CD4-positive, alpha-beta T cell treated with Interleukin-15 for 4 hours (primary cell): ENCODE data around the gene ITSN1.

Experiments used
- DNase-seq: peaks from one replicate; pipeline ENCODE4 v3.0.0-alpha.2; 2020; ENCODE audit warnings: low spot score

ITSN1 gene

DNA sequence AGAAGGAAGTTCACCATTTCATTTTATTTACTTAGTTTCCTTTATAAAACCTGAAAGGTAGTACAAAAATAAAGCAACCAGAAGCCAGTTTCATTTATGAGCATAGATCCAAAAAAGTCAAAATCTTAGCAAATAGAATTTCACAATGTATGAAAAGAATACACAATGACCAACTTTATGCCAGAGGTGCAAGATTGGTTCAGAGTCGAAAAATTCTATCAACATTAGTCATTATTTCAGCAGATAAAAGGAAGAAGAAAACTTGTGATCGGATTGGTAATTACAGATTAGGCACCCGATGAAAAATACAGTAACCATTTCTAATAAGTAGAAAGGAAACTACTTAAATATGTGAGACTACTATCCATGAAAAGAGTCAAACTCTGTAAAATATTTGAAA lies 89.1 kb downstream of the ITSN1 start:
- DNase-seq: no peak

DNA sequence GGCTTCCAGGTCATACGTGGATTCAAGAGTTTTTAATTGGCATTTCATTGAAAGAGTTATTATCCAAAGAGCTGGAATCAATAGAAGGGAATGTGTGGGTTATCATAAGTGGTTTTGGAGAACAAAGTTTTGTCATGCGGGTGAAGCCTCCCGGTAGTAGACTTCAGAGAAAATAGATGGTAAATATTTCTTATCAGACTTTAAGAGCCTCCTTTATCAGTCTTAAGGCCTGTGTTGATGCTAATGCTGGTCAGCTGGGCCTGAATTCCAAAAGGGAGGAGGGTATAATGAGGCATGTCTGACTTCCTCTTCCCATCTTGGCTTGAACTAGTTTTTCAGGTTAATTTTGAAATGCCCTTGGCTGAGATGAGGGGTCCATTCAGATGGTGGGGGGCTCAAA lies 89.7 kb downstream of the ITSN1 start:
- DNase-seq: no peak

DNA sequence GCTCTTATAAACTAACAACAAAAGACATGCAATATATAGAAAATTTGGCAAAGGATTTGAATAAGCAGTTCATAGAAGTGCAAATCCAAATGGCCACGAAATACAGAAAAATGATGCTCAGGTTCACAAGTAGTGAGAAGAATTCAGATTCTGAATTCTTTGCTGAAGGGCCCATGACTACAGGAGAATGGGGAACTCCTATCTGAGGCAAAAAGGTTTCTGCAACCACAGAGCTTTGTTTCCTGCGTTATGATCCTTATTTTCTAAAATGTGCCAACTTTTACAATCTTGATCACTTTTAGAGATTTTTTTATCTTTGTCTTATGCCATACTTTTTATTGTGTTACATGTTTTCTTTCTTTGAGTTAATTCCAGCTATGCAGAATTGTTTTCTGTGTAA lies 91.3 kb downstream of the ITSN1 start:
- DNase-seq: no peak

DNA sequence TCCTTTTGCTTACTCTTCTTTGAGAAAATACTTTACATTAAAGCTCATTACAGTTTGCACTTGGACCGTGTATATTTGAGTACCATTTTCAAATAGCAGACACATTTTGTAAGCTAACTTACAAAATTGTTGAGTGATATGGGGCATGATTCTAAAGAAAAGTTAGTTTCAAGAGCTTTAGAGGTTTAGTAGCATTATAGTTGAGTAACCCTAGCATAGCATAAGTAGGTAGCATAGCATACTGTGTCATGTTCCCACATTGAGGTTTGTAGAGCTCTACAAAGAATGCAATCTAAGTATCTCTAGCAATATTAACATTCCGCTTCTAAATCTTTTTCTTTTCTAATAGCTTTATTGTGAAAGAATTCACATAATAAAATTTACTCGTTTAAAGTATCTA lies 92.0 kb downstream of the ITSN1 start:
- DNase-seq: no peak

DNA sequence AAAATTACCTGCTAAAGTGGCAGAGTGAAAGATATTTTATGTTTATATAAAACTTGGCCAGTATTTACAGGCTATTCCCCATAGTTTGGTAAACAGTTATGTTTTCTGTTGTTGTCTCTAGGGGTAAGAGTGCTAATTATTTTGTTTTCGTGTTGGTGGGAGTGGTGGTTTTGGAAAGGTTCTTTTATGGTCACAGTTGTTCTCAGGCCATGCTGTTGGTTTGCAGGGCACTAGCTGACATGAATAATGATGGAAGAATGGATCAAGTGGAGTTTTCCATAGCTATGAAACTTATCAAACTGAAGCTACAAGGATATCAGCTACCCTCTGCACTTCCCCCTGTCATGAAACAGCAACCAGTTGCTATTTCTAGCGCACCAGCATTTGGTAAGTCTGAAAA lies 92.5 kb downstream of the ITSN1 start:
- DNase-seq: no peak

DNA sequence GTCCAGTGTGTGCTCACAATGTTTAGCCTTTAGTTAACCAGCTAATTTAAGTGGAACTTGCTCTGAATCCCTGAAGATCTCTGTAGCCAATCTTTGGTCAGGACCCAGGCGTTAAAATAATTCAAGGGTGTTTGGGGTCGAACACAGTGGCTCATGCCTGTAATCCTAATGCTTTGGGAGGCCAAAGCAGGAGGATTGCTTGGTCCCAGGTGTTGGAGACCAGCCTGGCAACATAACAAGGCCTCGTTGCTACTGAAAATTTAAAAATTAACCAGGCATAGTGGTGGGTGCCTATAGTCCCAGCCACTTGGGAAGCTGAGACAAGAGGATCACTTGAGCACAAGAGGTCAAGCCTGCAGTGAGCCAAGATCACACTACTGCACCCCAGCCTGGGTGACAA lies 94.3 kb downstream of the ITSN1 start:
- no peak for DNase-seq

DNA sequence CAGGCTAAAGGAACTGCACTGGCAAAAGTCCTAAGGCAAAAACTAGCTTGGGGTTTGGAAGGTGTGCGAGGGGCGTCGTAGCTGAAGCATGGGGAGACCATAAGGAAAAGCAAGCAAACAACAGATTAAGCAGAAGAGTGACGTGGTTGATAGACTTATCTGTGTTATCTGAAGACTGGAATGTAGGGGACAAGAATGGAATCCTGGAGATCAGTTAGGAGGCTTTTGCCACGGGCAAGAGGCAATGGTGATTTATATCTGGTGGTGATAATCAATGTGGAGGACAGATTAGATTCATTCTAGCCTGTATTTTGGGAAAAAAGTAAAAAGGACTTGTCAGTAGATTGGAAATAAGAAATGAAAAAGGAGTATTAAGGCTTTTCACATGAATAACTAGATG lies 97.4 kb downstream of the ITSN1 start:
- DNase-seq: no peak

DNA sequence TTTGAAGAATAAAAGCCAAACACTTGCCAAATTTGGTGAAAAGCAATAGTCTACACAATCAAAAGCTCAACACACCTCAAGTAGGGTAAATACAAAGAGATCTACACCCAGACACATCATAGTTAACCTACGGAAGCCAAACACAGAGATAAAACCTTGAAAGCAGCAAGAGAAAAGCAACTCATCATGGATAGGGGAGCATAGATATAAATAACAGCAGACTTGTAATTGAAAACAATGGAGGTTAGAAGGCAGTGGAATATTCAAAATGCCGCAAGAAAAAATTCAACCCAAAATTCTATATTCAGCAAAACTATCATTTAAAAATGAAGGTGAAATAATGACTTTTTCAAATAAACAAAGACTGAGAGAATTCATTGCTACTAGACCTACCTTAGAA lies 105.1 kb downstream of the ITSN1 start:
- no peak for DNase-seq

DNA sequence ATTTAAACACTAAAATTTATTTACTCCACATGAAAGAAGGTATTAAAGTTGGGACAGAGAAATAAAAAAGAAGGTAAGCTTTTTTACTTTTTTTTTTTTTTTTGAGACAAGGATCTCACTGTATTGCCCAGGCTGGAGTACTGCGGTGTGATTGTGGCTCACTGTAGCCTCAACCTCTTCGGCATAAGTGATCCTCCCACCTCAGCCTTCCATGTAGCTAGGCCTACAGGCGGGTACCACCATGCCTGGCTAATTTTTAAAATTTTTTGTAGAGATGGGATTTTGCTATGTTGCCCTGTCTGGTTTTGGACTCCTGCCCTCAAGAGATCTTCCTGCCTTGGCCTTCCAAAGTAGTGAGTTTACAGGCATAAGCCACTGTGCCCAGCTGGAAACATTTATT lies 106.6 kb downstream of the ITSN1 start:
- DNase-seq: no peak

DNA sequence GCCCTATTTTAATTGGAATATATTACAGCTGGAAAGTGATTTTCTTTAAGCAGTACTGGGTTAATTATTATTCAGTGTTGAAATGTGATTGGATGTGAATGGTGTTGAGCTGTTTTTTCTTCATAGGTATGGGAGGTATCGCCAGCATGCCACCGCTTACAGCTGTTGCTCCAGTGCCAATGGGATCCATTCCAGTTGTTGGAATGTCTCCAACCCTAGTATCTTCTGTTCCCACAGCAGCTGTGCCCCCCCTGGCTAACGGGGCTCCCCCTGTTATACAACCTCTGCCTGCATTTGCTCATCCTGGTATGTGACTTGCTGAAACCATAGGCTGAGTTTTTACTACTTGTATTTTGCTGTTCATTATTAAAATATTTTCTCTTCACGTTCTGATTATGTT lies 107.7 kb downstream of the ITSN1 start:
- no peak for DNase-seq

DNA sequence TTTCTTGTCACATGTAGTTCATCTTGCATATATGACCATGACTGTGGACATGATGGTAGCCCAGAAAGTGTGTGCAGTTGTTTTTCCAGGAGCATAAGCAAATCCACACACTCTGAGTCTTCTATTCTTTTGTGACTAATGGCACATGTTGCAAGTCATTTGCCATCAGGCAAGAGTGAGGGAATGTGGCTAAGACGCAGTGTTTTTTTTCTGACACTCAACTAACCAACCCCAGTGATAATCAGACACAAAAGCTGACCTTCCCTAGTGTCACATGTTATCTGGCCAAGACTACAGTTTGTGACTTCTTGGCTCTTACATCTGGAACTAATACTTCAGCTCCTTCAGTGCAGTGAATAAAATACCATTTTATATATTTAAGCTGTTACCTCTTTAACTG lies 108.8 kb downstream of the ITSN1 start:
- no peak for DNase-seq

DNA sequence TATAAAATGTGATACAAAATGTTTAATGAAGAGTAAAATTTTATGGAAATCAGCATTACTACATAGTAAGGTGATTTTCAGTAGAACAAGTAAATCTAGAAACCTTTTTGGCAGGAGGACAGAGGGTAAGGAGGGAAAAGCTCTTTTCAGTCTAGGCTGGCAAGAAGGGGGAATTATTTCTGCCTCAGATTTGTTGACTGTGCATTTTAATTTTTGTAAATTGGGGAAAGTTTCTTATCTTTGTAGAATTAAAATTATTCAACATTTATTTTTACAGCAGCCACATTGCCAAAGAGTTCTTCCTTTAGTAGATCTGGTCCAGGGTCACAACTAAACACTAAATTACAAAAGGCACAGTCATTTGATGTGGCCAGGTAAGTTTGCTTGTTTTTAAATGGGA lies 109.2 kb downstream of the ITSN1 start:
- DNase-seq: no peak

DNA sequence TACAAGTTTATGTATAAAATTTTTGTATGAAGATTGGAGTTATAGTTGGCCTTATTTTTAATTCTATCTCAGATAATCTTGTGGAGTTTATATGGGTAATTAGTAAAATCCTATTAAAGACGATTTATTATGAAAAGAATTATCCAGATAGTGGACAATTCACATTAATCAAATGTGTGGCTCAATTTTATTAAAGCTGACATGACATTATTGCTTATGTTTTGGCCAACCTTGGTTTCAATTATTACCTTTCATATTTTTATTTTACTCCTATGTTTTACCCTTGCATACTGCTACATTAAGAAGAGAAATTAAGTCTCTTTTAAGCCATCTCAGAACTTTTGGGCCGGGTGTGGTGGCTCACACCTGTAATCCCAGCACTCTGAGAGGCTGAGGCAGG lies 110.0 kb downstream of the ITSN1 start:
- no peak for DNase-seq

DNA sequence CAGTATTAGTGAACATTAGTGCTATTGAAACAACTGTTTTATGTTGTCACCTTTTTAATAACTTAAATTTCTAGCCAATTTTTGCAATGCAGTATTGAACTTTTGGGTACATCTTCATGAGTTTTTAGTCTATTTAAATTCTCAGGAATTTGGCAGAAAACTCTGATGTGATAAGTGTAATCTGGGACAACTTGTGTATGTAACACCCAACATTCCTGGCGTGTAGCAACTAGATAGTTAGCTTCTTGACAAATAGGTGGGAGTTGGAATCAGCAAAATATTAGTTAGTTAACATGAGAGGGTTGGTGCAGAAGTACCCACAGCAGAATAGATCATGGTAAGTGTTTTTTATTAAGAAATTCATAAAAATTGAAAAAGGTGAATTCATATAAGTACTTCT lies 111.6 kb downstream of the ITSN1 start:
- no peak for DNase-seq

DNA sequence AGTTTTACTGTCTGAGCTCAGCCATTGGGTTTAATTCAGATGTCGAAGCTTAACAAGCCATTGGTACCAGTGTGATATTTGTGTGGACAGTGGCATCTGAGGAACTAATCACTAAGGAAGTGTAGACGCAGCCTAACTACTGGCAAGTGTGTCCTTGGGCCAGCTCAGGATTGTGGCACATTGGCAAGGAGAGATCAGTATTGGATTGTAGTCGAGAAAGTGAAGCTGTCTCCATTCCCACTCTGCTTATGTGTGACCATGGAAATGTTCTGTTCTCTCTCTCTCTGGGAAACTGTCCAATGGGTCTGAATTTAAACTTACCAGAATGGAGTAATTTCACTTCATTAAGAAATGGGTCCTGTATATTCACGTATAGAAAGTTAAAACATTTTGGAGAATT lies 112.2 kb downstream of the ITSN1 start:
- DNase-seq: no peak

DNA sequence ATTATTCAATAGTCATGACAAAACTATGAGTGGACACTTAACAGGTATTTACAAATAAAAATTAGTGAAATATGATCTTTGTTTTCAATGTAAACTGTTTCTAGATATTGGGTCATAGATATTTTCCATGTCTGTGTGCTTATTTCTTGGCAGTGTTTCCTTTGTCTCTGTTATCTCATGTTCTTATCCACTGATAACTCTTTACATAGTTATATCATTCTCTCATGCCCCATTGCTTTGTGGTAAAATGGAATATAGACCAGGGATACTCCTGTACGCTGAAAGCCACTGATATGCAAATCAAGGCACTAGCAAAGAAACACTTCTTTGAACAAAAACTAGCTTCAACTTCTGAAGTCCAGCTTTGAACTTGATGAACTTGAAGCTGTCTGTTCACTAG lies 113.1 kb downstream of the ITSN1 start:
- no peak for DNase-seq

DNA sequence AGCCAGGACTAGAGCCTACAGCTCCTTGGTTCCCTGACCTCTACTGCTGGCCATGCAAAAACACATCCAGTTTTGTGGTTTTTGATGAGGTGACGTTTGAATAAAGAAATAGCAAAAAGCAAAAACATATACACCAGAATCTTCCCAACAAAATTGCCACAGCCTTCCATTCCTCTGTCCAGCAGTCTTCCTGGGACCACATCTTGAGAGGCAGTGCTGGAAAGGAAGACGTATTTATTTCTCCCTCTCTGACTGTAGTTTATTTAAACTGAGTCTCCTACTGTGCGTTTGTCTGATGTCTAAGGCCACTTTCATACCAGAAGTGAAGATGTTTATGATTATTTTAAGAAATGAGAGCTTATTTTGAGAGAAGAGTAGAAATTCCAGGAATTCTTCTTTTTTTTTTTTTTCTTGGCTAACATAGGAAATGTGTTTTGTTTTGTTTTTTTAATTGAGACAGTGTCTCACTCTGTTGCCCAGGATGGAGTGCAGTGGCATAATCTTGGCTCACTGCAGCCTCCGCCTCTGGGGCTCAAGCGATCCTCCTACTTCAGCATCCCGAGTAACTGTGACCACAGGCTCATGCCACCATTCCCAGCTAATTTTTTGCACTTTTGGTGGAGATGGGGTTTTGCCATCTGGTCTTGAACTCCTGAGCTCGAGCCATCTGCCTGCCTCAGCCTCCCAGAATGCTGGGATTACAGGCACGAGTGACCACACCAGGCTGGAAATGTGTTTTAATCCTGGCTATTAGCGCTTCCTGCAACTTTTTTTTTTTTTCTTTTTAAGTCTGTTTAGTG lies 118.5 kb downstream of the ITSN1 start:
- no peak for DNase-seq

DNA sequence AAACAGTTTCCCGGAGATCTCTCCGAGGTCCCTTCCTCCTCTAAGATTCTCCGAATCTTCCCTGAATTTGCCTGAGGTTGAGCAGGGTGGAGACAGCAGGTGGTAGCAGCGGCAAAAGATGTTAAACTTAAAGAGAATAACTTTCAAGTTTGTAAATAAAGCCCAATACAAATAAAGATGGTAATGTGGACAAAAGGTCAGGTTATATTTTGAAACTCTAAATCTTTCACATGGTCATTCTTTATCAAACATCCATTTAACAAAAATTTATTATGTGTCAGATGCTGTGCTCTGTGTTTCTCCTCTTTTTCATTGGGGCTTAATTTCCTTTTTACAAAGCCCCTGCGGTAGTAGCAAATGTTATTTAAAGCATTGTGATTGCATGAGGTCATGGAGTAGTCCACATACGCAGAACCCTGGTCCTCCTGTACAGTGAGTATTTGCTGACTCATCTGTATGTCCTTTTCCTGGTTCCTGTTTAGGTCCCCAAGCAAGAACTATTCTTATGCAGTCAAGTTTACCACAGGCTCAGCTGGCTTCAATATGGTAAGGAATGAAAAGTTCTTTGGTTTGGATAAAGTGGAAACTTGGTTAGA lies 119.2 kb downstream of the ITSN1 start:
- DNase-seq: no peak

DNA sequence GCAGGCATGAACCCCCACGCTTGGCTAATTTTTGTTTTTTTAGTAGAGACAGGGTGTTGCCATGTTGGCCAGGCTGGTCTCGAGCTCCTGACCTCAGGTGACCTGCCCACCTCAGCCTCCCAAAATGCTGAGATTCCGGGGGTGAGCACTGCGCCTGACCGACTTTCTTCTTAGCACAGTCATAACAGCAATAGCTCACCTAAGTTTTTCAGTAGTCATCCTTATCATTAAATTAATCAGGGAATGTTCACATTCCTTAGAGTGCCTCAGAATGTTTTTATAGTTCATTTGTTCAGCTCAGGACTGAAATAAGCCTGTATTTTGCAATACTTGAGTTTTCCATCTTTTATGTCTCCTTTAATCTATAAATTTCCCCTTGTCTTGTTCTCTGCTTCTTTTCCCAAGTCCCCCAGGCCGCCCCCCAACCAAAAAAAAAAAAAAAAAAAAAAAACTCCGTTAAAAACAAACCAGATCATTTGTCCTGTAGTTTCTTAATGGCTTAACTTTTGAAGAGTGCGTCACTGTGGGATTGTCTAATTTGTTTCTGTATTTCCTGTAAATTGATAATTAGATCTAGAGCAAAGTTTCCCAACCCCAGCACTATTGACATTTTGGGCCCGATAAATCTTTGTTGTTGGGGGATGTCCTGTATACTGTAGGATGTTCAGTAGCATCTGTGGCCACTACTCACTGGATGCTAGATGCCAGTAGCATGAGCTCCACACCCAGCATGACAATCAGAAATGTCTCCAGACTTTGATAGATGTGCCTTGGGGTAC lies 120.7 kb downstream of the ITSN1 start:
- DNase-seq: no peak

DNA sequence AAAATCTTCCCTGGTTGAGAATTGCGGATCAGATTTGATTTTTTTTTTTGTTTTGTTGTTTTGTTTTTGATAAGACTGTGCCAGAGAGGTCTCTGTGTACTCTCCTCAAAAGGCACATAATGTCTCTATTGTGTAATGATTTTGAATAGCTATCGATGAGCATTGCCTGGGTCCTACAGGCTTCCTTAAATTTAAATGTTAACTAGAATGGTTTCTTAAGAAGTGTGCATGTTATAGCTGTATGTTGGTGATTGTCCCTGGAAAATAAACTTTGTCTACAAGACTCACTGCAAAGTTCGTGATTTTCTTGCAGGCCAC lies 121.2 kb downstream of the ITSN1 start:
- DNase-seq: no peak

DNA sequence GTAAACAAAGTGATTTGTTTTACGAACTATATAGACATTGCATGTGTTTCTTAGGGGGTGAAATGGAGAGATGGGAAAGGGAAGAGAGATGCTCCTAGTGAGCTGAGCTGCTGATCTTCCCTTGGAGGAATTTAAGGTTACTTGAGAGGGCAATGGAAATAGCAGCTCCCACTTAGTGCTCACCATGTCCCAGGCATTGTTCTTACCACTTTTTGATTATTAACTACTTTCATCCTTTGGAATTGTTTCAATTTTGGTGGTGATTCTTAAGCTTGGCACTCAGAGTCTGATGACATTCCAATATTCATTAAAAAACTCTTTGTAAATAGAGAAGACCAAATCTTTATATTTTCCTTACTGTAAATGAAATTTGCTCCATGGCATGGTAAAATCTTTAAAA lies 124.9 kb downstream of the ITSN1 start:
- DNase-seq: no peak

DNA sequence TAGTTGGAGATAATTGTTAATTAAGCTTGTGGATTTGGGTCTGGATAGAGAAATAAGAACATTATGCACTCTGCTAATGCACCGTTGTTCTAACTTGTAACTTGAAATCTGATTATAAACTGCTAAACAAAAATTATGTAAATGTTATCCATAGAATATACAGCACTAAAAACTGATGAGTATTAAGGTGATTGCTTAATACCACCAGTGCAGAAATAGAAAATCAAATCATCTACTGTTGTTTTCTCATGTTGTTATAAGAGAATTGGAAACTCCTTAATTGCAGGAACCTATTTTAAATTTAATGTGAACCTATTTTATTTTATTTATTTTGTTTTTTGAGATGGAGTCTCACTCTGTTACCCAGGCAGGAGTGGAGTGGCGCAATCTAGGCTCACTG lies 125.7 kb downstream of the ITSN1 start:
- DNase-seq: no peak

DNA sequence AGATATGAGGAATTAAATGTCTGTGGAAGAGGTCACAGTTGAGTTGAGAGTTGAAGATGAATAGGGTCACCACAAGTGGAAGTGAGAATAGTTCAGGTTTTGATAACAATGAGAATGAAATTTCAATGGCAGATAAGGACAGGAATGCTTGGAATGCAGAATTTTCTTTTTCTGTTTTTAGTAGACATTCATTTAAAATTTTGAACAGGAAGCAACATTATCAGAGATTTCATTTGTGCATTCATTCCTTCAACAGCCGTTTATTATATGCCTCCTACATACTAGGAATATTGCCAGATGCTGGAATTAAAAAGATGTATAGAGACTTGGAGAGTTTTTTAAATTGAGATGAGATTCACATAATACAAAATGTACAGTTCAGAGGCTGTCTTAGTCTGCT lies 126.8 kb downstream of the ITSN1 start:
- DNase-seq: no peak

DNA sequence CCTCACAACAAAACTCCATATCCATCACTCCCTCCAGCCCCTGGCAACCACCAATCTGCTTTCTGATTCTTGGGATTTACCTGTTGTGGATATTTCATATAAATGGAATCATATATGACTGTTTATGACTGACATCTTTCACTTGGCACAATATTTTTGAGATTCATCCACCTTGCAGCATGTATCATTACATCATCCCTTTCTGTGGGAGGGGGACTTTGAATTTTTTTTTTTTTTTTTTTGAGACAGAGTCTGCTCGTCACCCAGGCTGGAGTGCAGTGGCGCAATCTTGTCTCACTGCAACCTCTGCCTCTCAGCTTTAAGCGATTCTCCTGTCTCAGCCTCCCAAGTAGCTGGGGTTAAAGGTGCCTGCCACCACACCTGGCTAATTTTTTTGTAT lies 128.2 kb downstream of the ITSN1 start:
- DNase-seq: no peak
